Cardiac fibroblast (primary cell): ENCODE data around the gene PPP1R37.

ENCODE experiments used
- DNase-seq, 2 donors: peaks; one replicate each; pipeline versions ENCODE4 v3.0.0 to v3.0.0-alpha.2; 2010; ENCODE audit warnings: low read depth in 2 of 2
- H3K4me3 ChIP-seq, 2 donors: replicated peaks in 1 of 2; 1 replicate in 1 of 2; 2 replicates in 1 of 2; pipeline ENCODE4 v1.5.1; 2011; ENCODE audit warnings: low read depth in 2 of 2, low read length in 2 of 2, mild to moderate bottlenecking in 2 of 2, moderate library complexity in 1 of 2
- TF ChIP-seq, protein P1 (sequence below): IDR thresholded peaks from one replicate; pipeline ENCODE4 v1.5.1; 2011; ENCODE audit warnings: low read depth, mild to moderate bottlenecking, low read length, inconsistent platforms

Gene PPP1R37

DNA sequence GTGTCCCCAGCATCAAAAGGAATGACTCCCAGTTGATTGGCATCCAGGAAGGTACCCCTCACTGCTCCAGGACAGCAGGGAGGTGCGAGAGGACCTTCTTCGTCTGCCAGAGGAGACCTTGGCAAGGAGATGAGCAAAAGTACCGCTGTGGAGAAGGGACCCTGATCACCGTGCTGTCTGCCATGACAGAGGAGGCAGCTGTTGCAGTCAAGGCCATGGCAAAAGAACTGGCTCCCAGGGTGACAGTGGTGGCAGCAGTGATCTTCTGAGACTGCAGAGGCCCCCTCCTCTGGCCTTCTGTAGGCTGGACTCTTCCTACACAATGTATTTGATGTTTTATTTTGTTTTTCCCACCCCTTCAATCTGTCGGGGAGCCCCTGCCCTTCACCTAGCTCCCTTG lies 35.8 kb downstream of the PPP1R37 start:
- TF ChIP-seq, protein P1, sequence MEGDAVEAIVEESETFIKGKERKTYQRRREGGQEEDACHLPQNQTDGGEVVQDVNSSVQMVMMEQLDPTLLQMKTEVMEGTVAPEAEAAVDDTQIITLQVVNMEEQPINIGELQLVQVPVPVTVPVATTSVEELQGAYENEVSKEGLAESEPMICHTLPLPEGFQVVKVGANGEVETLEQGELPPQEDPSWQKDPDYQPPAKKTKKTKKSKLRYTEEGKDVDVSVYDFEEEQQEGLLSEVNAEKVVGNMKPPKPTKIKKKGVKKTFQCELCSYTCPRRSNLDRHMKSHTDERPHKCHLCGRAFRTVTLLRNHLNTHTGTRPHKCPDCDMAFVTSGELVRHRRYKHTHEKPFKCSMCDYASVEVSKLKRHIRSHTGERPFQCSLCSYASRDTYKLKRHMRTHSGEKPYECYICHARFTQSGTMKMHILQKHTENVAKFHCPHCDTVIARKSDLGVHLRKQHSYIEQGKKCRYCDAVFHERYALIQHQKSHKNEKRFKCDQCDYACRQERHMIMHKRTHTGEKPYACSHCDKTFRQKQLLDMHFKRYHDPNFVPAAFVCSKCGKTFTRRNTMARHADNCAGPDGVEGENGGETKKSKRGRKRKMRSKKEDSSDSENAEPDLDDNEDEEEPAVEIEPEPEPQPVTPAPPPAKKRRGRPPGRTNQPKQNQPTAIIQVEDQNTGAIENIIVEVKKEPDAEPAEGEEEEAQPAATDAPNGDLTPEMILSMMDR: no peak
- H3K4me3 ChIP-seq: no peak overlapping the region
- DNase-seq: no peak

DNA sequence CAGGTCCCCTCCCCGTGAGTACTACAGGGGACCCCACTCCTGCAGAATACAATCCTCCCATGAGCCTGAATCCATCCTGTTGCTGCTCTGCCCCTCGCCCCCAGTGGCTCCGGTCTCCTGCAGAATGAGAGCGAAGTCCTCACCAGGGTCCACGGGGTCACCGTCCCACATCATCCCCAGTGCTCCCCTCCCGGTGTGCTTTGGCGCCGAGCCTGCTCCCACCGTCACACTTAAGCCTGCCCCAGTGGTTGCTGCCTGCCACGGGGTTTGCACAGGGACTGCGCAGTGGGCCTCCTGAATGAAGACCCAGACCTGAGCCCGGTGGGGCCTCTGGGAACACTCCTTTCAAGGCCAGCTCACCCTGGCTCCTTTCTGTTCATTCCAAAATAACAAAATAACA lies 37.3 kb downstream of the PPP1R37 start:
- TF ChIP-seq, protein P1: no peak
- DNase-seq: no peak
- no peak overlapping the region for H3K4me3 ChIP-seq

DNA sequence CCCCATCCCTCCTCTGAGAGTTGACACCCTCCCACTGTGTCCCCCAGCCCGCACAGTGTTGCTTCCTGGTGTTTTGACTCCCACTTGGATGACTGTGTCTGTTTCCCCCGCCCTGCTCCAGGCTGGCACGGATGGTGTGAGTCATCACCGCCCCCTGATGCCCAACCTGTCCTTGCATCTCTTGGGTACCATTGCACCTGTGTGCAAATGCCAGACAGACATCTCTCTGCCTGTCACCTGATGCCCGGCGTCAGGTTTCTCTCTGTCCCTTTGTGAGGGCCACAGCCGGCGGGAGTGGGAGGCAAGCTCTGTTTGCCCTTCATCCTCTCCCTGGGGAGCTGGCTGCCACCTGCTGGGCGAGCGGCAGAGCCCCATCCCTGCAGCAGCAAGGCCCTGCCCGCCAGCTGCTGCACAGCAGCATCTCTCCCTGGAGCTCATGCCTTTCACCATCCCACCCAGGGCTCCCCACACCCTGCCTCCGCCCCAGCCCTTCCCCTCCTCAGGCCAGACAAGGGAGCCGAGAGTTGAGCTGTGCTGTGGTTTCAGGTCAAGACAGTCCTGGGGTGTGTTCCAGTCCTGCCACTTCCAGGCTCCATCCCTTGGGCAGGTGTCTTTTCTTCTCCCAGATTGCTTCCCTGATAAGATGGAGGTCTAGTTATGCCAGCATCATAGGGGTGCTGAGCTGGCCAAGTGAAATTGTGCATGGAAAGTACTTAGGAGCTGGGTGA lies 38.1 kb downstream of the PPP1R37 start:
- DNase-seq: no peak
- H3K4me3 ChIP-seq: no peak overlapping the region
- TF ChIP-seq, protein P1: no peak

DNA sequence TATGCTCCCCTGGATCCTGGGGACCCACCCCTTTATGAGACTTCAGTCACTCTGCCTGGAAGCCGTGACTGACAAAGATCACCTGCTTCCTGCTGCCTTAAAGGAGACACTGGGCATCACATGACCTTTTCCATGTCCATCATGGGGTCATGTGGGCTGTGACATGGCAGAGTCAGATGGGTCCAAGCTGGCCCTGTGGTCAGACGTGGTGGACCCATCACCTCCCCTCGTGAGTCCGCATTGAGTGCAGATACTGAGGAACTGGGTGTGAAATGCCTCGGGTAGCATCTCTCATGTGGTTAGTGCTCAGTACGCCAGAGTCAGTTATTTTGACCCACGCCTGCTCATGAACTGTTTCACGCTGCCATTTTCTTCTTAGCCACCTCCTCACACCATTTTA lies 40.7 kb downstream of the PPP1R37 start:
- TF ChIP-seq, protein P1: no peak
- no peak overlapping the region for H3K4me3 ChIP-seq
- no peak for DNase-seq

DNA sequence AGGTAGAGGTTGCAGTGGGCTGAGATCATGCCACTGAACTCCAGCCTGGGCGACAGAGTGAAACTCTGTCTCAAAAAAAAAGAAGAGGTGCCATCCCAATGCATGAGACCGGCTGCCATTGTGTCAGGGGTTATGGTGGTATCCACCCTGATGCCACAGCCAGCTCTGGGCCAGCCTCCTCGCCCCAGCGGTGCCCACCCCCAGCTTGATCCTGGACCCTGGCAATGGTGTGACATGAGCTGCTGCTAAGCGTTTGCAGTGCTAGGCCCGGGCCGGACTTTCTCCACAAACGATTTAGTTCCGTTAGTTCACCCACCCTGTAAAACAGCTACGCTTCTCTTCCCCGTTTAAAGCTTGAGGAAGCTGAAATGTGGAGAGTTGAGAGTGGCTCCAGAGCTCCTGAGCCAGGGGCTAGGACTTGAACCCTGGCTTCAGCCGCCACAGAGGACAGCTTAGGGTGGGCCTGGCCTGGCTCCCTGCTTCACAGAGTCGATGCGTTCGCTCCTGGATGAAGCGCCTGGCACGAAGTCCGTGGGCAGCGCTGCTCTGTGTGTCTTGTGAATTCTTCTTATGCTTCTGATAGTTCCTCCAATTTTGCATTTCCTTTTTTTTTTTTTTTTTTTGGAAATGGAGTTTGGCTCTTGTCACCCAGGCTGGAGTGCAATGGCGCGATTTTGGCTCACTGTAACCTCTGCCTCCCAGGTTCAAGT lies 42.4 kb downstream of the PPP1R37 start:
- TF ChIP-seq, protein P1: no peak
- no peak overlapping the region for H3K4me3 ChIP-seq
- no peak for DNase-seq

DNA sequence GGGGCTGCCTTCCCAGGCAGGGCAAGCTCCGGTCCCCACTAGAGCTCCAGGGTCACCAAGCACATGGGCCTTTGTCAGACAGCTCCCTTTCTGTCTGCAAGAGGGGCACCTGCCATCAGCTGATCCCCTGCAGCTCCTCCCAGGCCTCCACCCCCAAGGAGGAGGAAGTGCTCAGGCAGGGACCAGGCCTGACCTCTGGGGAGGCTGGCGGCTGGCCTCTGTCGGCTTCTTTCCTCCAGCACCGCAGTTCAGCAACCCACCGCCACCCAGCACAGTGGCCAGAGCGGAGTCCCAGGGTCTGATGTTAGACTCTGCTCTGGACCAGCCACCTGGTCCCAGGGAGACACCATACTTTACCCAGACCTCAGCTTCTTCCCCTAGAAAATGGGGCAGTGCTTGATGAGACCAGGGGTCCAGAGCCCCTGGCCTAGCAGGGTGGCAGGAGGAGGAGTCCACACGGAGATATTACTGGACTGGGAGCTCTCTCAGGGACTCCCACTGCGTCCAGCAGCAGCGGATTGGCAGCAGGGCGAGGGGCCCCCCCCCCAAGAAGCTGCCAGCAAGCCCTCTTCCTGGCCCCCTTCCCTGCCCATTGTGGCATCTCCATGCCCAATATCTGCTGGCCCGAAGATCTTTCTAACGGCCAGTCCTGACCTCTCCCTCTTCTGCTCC lies 43.7 kb downstream of the PPP1R37 start:
- H3K4me3 ChIP-seq: no peak overlapping the region
- TF ChIP-seq, protein P1: no peak
- DNase-seq: no peak
